Neural cell (in vitro differentiated cells): ENCODE measurements around the gene IL17D.

Experiments
- EP300 ChIP-seq: fragments of 450-650 bp; conservative IDR thresholded peaks from 2 replicates; pipeline ENCODE4 v1.6.1; 2014; ENCODE audit warnings: antibody characterized with exemption, mild to moderate bottlenecking, moderate library complexity; ENCODE audit not compliant: poor library complexity, severe bottlenecking
- EZH2 ChIP-seq: fragments of 200-600, 300-800 bp; shearing (Covaris generic), sonication (generic); IDR thresholded peaks from 2 replicates; pipeline ENCODE4 v1.6.1; 2014; ENCODE audit warnings: antibody characterized with exemption, low read length, borderline replicate concordance, mild to moderate bottlenecking; ENCODE audit not compliant: insufficient read depth, poor library complexity, severe bottlenecking
- TF ChIP-seq, protein P1 (sequence below): IDR thresholded peaks from 2 replicates; pipeline ENCODE4 v1.6.1; 2012; ENCODE audit warnings: borderline replicate concordance
- TF ChIP-seq, protein P2 (sequence below): fragments of 450-650 bp; IDR thresholded peaks from 2 replicates; pipeline ENCODE4 v1.5.1; 2014; ENCODE audit warnings: antibody characterized with exemption, mild to moderate bottlenecking, moderate library complexity; ENCODE audit not compliant: poor library complexity, severe bottlenecking

DNA sequence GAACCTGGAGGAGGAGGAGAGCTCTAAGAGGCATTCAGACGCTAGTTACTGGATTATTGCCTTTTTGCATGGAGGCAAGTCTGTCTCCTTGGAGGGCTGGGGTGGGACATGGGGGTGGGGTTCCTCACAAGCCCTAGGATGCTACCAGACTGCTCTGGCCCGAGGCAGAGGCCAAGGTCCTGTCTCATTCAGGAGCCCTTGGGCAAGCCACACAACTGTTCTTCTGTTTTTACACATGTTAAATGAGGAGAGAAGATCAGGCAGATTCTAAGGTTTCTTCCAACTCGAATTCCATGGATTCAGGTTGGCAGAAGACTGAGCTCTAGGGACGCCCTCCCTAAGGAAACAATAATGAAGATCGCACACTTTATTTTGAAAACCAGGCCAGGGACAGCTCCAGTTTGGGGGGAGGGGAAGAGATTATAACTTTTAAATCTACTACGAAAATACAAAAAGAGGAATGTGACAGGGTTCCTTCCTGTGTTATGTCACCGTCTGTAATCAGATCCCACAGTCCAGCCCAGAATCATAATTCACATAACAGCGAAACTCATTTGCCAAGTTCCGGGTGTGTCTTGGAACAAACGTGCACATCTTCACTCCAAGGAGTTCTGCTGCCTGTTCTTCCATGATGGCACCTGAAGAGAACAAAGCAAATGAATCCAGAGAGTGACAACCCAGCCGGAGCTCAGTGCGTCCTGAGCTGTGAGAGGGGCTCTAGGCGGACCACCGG, 25.2 kb downstream of the IL17D start:
- TF ChIP-seq, protein P1, sequence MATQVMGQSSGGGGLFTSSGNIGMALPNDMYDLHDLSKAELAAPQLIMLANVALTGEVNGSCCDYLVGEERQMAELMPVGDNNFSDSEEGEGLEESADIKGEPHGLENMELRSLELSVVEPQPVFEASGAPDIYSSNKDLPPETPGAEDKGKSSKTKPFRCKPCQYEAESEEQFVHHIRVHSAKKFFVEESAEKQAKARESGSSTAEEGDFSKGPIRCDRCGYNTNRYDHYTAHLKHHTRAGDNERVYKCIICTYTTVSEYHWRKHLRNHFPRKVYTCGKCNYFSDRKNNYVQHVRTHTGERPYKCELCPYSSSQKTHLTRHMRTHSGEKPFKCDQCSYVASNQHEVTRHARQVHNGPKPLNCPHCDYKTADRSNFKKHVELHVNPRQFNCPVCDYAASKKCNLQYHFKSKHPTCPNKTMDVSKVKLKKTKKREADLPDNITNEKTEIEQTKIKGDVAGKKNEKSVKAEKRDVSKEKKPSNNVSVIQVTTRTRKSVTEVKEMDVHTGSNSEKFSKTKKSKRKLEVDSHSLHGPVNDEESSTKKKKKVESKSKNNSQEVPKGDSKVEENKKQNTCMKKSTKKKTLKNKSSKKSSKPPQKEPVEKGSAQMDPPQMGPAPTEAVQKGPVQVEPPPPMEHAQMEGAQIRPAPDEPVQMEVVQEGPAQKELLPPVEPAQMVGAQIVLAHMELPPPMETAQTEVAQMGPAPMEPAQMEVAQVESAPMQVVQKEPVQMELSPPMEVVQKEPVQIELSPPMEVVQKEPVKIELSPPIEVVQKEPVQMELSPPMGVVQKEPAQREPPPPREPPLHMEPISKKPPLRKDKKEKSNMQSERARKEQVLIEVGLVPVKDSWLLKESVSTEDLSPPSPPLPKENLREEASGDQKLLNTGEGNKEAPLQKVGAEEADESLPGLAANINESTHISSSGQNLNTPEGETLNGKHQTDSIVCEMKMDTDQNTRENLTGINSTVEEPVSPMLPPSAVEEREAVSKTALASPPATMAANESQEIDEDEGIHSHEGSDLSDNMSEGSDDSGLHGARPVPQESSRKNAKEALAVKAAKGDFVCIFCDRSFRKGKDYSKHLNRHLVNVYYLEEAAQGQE: no peak
- no peak for TF ChIP-seq EZH2
- TF ChIP-seq, protein P2, sequence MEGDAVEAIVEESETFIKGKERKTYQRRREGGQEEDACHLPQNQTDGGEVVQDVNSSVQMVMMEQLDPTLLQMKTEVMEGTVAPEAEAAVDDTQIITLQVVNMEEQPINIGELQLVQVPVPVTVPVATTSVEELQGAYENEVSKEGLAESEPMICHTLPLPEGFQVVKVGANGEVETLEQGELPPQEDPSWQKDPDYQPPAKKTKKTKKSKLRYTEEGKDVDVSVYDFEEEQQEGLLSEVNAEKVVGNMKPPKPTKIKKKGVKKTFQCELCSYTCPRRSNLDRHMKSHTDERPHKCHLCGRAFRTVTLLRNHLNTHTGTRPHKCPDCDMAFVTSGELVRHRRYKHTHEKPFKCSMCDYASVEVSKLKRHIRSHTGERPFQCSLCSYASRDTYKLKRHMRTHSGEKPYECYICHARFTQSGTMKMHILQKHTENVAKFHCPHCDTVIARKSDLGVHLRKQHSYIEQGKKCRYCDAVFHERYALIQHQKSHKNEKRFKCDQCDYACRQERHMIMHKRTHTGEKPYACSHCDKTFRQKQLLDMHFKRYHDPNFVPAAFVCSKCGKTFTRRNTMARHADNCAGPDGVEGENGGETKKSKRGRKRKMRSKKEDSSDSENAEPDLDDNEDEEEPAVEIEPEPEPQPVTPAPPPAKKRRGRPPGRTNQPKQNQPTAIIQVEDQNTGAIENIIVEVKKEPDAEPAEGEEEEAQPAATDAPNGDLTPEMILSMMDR: no peak
- TF ChIP-seq EP300: no peak
